Measurements from ENCODE around the gene MAPKAPK3. TPM values are rescaled to one million over a fixed set of nuclear protein-coding genes. Genes with fewer than 3 reads are reported as not detected.

The MAPKAPK3 gene
- total RNA-seq, 2 donors from 2014 or later = 23.6 to 29.3 TPM

GRCh38 chr3:50610992-50611463 is 5.9 kb upstream of the MAPKAPK3 start:
- Histone ChIP-seq H3K4me3 (peak overlapping the region; percentile 44 to 85), H3K36me3 (replicated peaks in 1 of 2; ENCODE audit: insufficient read depth in 1 of 2, low read depth in 2 of 2) (peaks cover 0 to 6% of the 10 kb centered on the region in 2 donors), H3K27me3 (no peaks in the 10 kb centered on the region), H3K9me3 (no peaks in the 10 kb centered on the region), H3K4me1 (peaks cover 75% of the 10 kb centered on the region), H3K27ac (peak overlapping the region; percentile 79 to 88 (median 86))
- ATAC-seq = no peak
- WGBS, 2 donors = 2 to 26% methylated on average over 3 to 10 of the region's 10 CpGs
- DNase-seq = no peak
- TF ChIP-seq, protein P1, sequence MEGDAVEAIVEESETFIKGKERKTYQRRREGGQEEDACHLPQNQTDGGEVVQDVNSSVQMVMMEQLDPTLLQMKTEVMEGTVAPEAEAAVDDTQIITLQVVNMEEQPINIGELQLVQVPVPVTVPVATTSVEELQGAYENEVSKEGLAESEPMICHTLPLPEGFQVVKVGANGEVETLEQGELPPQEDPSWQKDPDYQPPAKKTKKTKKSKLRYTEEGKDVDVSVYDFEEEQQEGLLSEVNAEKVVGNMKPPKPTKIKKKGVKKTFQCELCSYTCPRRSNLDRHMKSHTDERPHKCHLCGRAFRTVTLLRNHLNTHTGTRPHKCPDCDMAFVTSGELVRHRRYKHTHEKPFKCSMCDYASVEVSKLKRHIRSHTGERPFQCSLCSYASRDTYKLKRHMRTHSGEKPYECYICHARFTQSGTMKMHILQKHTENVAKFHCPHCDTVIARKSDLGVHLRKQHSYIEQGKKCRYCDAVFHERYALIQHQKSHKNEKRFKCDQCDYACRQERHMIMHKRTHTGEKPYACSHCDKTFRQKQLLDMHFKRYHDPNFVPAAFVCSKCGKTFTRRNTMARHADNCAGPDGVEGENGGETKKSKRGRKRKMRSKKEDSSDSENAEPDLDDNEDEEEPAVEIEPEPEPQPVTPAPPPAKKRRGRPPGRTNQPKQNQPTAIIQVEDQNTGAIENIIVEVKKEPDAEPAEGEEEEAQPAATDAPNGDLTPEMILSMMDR (IDR thresholded peaks at IDR 0.05) = no peak
- no peak for TF ChIP-seq POLR2A (IDR thresholded peaks at IDR 0.05)
- intact Hi-C loops (cut with DNase I) = no loop called here

DNA sequence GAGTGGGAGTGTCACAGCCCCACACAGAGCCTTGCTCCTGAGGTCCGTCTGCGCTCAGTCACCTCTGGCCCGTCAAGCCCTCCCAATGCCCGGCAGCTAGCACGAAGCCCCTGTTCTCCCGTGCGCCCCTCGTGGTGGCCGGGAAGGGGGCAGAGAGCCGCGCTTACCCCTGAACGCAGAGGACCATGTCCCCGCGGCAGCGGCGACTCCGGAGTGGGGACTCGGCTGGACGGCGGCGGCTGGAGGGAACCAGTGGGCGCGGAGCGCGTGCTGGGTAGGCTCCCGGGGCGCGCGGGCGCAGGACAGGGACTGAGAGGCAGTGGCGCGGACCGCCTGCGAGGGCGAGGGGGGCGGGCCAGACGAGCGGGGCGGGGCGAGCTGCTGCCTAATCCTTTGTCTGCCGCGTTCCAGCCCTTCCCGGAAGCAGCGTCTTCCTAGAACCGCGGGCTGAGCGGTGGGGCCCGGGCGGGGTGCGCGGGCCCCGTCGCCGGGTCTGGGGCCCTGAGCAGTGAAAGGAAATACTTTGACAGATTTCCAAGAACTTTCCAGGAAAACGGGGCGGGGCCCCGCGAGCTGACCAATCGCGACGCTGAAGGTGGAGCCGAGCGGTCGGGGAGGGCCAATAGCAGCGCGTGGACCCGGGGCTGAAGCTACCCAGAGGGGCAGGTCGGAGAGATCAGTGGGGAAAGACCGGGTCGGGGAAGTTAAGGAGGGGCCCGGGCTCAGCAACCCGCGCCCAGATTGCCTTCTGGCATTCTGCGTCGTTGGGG is 5.3 kb upstream of the MAPKAPK3 start, which contains the start of gene CISH:
CISH (minus strand) TSS at position 311 of the 770 bp plus-strand sequence; CDS start at position 187, 124 bp downstream.
- peak; percentile 82 for ATAC-seq
- peak; percentile 95 to 97 (median 97) for DNase-seq
- H3K9me3 ChIP-seq = no peaks in the 10 kb centered on the region
- peak within 1 kb of the TSS; percentile 44 to 85 for H3K4me3 ChIP-seq
- 0% methylated on average over 17 to 63 of the region's 75 CpGs for WGBS, 2 donors
- H3K27me3 ChIP-seq = no peaks in the 10 kb centered on the region
- peaks cover 74% of the 10 kb centered on the region for H3K4me1 ChIP-seq
- intact Hi-C loops (cut with DNase I) = no loop called here
- peaks cover 0 to 6% of the 10 kb centered on the region in 2 donors for H3K36me3 ChIP-seq (replicated peaks in 1 of 2; ENCODE audit: insufficient read depth in 1 of 2, low read depth in 2 of 2)
- H3K27ac ChIP-seq = peak within 1 kb of the TSS; percentile 79 to 88 (median 86)
- TF ChIP-seq, protein P1 (IDR thresholded peaks at IDR 0.05) = peak in 6 of 7 experiments; percentile 12 to 48 (median 35)
- peak; percentile 83 to 92 (median 87) for TF ChIP-seq POLR2A (IDR thresholded peaks at IDR 0.05)

GRCh38 chr3:50612234-50612882 is 4.6 kb upstream of the MAPKAPK3 start:
- TF ChIP-seq, protein P1 (IDR thresholded peaks at IDR 0.05) = no peak
- TF ChIP-seq POLR2A (IDR thresholded peaks at IDR 0.05) = no peak
- intact Hi-C loops (cut with DNase I) = no loop called here
- no peaks in the 10 kb centered on the region for H3K9me3 ChIP-seq
- H3K27ac ChIP-seq = peak overlapping the region; percentile 79 to 88 (median 86)
- 2 to 7% methylated on average over 14 to 29 of the region's 29 CpGs for WGBS, 2 donors
- no peak for ATAC-seq
- peaks cover 0 to 1% of the 10 kb centered on the region in 2 donors for H3K36me3 ChIP-seq (replicated peaks in 1 of 2; ENCODE audit: insufficient read depth in 1 of 2, low read depth in 2 of 2)
- DNase-seq = no peak
- peak overlapping the region in 1 of 2 donors; percentile 44 for H3K4me3 ChIP-seq
- H3K27me3 ChIP-seq = no peaks in the 10 kb centered on the region
- H3K4me1 ChIP-seq = peaks cover 67% of the 10 kb centered on the region

DNA sequence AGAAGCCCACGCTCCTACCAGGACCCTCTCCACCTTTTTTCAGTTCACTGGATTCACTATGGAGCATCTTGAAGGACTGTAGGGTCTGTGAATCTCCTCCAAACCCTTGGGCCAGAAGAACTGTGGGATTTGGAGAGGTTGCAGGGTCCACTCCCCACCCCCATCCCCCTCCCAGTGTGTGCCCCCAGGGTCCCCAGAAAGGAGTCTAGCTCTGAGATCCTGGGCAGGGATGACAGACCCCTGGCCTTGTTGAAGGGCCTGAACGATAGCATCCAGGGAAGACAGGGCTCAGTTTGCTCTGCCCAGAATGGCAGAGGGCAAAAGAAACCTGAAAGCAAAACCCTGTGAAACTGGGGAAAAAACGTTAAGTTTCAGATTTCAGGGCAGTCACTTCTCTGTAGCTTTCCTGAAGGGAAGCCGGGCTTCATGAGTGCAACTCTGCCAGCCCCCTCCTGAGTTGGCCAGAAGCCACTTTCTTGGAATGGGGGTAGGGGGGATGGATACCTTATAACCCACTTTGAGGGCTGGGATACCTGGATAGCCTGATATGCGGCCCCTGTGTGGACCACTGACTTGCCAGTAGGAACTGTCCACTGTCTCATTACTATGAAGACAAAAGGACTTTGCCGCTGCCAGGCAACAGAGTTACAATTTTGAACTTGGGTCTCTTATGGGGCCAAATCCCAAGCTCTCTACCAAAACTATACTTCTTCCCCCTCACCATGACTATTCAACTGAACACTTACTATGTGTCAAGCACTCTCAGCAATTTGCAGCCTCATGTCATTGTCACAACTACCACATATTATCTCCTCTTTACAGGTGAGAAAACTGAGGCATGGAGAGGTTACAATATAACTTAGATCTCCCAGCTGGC is 3.7 kb upstream of the MAPKAPK3 start:
- intact Hi-C loops (cut with DNase I) = no loop called here
- Histone ChIP-seq H3K36me3 (replicated peaks in 1 of 2; ENCODE audit: insufficient read depth in 1 of 2, low read depth in 2 of 2) (no peaks in the 10 kb centered on the region), H3K9me3 (no peaks in the 10 kb centered on the region), H3K27ac (peak overlapping the region in 2 of 4 donors; percentile 88), H3K4me1 (peaks cover 65% of the 10 kb centered on the region), H3K27me3 (no peaks in the 10 kb centered on the region), H3K4me3 (no peak overlapping the region)
- no peak for ATAC-seq
- TF ChIP-seq POLR2A (IDR thresholded peaks at IDR 0.05) = no peak
- TF ChIP-seq, protein P1 (IDR thresholded peaks at IDR 0.05) = no peak
- no peak for DNase-seq
- 64 to 74% methylated on average over 6 of the region's 6 CpGs for WGBS, 2 donors

Measured in body of pancreas (tissue), 4 donors.